Measurements from ENCODE around the gene C11orf68. TPM values are rescaled to one million over a fixed set of nuclear protein-coding genes. Genes with fewer than 3 reads are reported as not detected.
A peak's percentile ranks its signal among the peaks of the same experiment; 100 is the strongest.

Gene C11orf68
- total and polyA plus RNA-seq, 9 of the 15 experiments (the other 6 are each of a cell fraction or from before 2014, with no cell fraction given): 3.6 to 35.9 (median 12.8) TPM

DNA sequence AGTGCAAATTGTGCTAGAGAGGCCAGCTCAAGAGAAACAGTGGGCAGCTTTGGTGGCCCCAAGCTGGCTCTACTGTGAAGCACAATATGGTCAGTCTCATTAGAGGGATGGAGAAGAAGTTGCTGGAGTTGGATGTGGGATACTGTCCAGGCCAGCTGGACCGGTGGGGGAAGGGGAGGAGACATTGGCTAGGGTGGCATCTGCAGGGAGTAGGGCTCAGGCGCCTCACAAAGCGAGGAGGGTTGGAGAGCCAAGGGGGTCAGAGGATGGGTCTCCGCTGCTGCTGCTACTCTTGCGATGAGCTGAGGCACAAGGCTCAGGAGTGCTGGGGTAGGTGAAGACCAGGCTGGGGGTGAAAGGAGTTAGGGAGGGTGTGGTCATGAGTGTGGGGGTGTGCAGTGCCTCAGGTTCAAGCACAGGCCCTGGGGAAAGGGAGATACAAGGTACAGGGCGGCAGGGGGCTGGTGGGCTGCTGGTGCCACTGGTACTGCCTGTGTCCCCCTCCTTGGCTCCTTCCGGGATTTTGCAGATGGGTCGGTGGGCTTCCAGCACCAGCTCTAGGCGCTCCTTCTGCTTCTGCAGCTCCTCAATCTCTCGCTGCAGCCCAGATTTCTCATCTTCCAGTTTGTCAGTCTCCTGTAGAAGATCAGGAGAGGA lies 26.1 kb downstream of the C11orf68 start (continued):
- TF ChIP-seq, protein P1, sequence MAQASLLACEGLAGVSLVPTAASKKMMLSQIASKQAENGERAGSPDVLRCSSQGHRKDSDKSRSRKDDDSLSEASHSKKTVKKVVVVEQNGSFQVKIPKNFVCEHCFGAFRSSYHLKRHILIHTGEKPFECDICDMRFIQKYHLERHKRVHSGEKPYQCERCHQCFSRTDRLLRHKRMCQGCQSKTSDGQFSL (CRISPR knock-in tag; IDR thresholded peaks at IDR 0.05): peak; percentile 80; the same call in 1 of the 2 replicates
- TF ChIP-seq, protein P1 (tag; IDR thresholded peaks at IDR 0.05): no peak
- TF ChIP-seq POLR2AphosphoS5 (IDR thresholded peaks at IDR 0.05; ENCODE audit: control insufficient read depth, insufficient read depth, low read depth, low read length) (peak; percentile 23; the same call in 1 of the 2 replicates), DEAF1 (CRISPR knock-in tag; IDR thresholded peaks at IDR 0.05) (no peak), CHD2 (IDR thresholded peaks at IDR 0.05; ENCODE audit: low read depth, low read length) (no peak), ZNF165 (CRISPR knock-in tag; IDR thresholded peaks at IDR 0.05; ENCODE audit: borderline replicate concordance) (no peak), ZNF584 (CRISPR knock-in tag; IDR thresholded peaks at IDR 0.05; ENCODE audit: low read depth) (no peak), ELK3 (CRISPR knock-in tag; IDR thresholded peaks at IDR 0.05) (no peak), POLR2B (IDR thresholded peaks at IDR 0.05; ENCODE audit: low read depth, partially characterized antibody) (peak; percentile 42), RBFOX2 (IDR thresholded peaks at IDR 0.05; ENCODE audit: low read depth, low read length) (0 out of 2 replicates have a peak, but pooled peaks have one; percentile 61), POLR2A (conservative IDR thresholded peaks at IDR 0.05) (no peak; the same call in 1 of the 2 replicates), CCAR2 (IDR thresholded peaks at IDR 0.05; ENCODE audit: low read depth, low read length) (no peak), HEY1 (CRISPR knock-in tag; IDR thresholded peaks at IDR 0.05; ENCODE audit: borderline replicate concordance) (no peak), CBFB (CRISPR knock-in tag; IDR thresholded peaks at IDR 0.05) (no peak), TFAP4 (CRISPR knock-in tag; IDR thresholded peaks at IDR 0.05; ENCODE audit: borderline replicate concordance) (0 out of 2 replicates have a peak, but pooled peaks have one; percentile 22), PKNOX1 (IDR thresholded peaks at IDR 0.05) (no peak), MAFK (IDR thresholded peaks at IDR 0.05; ENCODE audit: low read length) (no peak), NFIC (IDR thresholded peaks at IDR 0.05) (no peak)
- TF ChIP-seq, protein P2, sequence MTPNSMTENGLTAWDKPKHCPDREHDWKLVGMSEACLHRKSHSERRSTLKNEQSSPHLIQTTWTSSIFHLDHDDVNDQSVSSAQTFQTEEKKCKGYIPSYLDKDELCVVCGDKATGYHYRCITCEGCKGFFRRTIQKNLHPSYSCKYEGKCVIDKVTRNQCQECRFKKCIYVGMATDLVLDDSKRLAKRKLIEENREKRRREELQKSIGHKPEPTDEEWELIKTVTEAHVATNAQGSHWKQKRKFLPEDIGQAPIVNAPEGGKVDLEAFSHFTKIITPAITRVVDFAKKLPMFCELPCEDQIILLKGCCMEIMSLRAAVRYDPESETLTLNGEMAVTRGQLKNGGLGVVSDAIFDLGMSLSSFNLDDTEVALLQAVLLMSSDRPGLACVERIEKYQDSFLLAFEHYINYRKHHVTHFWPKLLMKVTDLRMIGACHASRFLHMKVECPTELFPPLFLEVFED (CRISPR knock-in tag; conservative IDR thresholded peaks at IDR 0.05): peak; percentile 75; the same call in 1 of the 2 replicates
